ENCODE data around the gene SLC2A4.

Gene SLC2A4

GRCh38 chr17:7266784-7267183 lies 14.7 kb upstream of the SLC2A4 start:
- no peak for TF ChIP-seq CTCF (IDR thresholded peaks at IDR 0.05; ENCODE audit: poor library complexity, severe bottlenecking)
- peaks cover 8% of the 10 kb centered on the region for H3K4me1 ChIP-seq (ENCODE audit: insufficient read depth, poor library complexity, severe bottlenecking)
- no peak overlapping the region for H3K27ac ChIP-seq (ENCODE audit: poor library complexity, severe bottlenecking)
- no peaks in the 10 kb centered on the region for H3K9me3 ChIP-seq (ENCODE audit: severe bottlenecking)
- no peaks in the 10 kb centered on the region for H3K27me3 ChIP-seq (ENCODE audit: insufficient read depth, poor library complexity, severe bottlenecking)
- H3K36me3 ChIP-seq (ENCODE audit: low read depth) = no peaks in the 10 kb centered on the region
- DNase-seq (ENCODE audit: low spot score) (no peak), ATAC-seq (ENCODE audit: low read depth) (no peak)
- H3K4me3 ChIP-seq (ENCODE audit: severe bottlenecking) = no peak overlapping the region

- no peak for TF ChIP-seq CTCF (IDR thresholded peaks at IDR 0.05; ENCODE audit: poor library complexity, severe bottlenecking)
- ATAC-seq (ENCODE audit: low read depth) = no peak
- Histone ChIP-seq H3K4me3 (ENCODE audit: severe bottlenecking) (no peak overlapping the region), H3K4me1 (ENCODE audit: insufficient read depth, poor library complexity, severe bottlenecking) (peaks cover 7% of the 10 kb centered on the region), H3K27me3 (ENCODE audit: insufficient read depth, poor library complexity, severe bottlenecking) (no peaks in the 10 kb centered on the region), H3K36me3 (ENCODE audit: low read depth) (no peaks in the 10 kb centered on the region), H3K27ac (ENCODE audit: poor library complexity, severe bottlenecking) (peak overlapping the region; percentile 41), H3K9me3 (ENCODE audit: severe bottlenecking) (no peaks in the 10 kb centered on the region)
- DNase-seq (ENCODE audit: low spot score) = no peak
Observed at GRCh38 chr17:7279448-7279847, 2.1 kb upstream of the SLC2A4 start.

GRCh38 chr17:7280519-7281073 lies 922 bp upstream of the SLC2A4 start:
- Histone ChIP-seq H3K27ac (ENCODE audit: poor library complexity, severe bottlenecking) (peak overlapping the region; percentile 41), H3K27me3 (ENCODE audit: insufficient read depth, poor library complexity, severe bottlenecking) (no peaks in the 10 kb centered on the region), H3K4me3 (ENCODE audit: severe bottlenecking) (peak overlapping the region; percentile 43), H3K4me1 (ENCODE audit: insufficient read depth, poor library complexity, severe bottlenecking) (peaks cover 7% of the 10 kb centered on the region), H3K9me3 (ENCODE audit: severe bottlenecking) (no peaks in the 10 kb centered on the region), H3K36me3 (ENCODE audit: low read depth) (no peaks in the 10 kb centered on the region)
- TF ChIP-seq CTCF (IDR thresholded peaks at IDR 0.05; ENCODE audit: poor library complexity, severe bottlenecking) = peak; percentile 94
- DNase-seq (ENCODE audit: low spot score) (no peak), ATAC-seq (ENCODE audit: low read depth) (peak; percentile 75)

- no peaks in the 10 kb centered on the region for H3K9me3 ChIP-seq (ENCODE audit: severe bottlenecking)
- peaks cover 7% of the 10 kb centered on the region for H3K4me1 ChIP-seq (ENCODE audit: insufficient read depth, poor library complexity, severe bottlenecking)
- H3K27me3 ChIP-seq (ENCODE audit: insufficient read depth, poor library complexity, severe bottlenecking) = no peaks in the 10 kb centered on the region
- DNase-seq (ENCODE audit: low spot score) (no peak), ATAC-seq (ENCODE audit: low read depth) (no peak; the same call in 2 of the 3 replicates)
- H3K27ac ChIP-seq (ENCODE audit: poor library complexity, severe bottlenecking) = no peak overlapping the region
- no peaks in the 10 kb centered on the region for H3K36me3 ChIP-seq (ENCODE audit: low read depth)
- TF ChIP-seq CTCF (IDR thresholded peaks at IDR 0.05; ENCODE audit: poor library complexity, severe bottlenecking) = no peak
- H3K4me3 ChIP-seq (ENCODE audit: severe bottlenecking) = peak overlapping the region; percentile 43
Observed at GRCh38 chr17:7281953-7282751, 634 bp downstream of the SLC2A4 start.
